Keratinocyte (primary cell): ENCODE measurements around the gene DNPEP.

Source experiments
- CTCF ChIP-seq, 3 experiments: IDR thresholded peaks in 1 of 3; conservative IDR thresholded peaks in 1 of 3; optimal IDR thresholded peaks in 1 of 3; 2 replicates in 2 of 3; 3 replicates in 1 of 3; pipeline versions ENCODE3 to v1.5.1; 2011; ENCODE audit warnings: low read length in 3 of 3, mild to moderate bottlenecking in 3 of 3, moderate library complexity in 2 of 3, control low read depth in 1 of 3, inconsistent platforms in 1 of 3; ENCODE audit not compliant: insufficient read depth in 2 of 3; ENCODE audit errors: extremely low read depth in 1 of 3
- EZH2 ChIP-seq: IDR thresholded peaks from one replicate; pipeline ENCODE4 v1.6.1; 2012; ENCODE audit warnings: inconsistent platforms, mild to moderate bottlenecking, low read length, moderate library complexity

GRCh38 chr2:219401606-219402005 is 13.9 kb upstream of the DNPEP start:
- TF ChIP-seq CTCF (optimal IDR thresholded peaks at IDR 0.05 in 1 of 3, IDR thresholded peaks at IDR 0.05 in 1 of 3, conservative IDR thresholded peaks at IDR 0.05 in 1 of 3; ENCODE audit: extremely low read depth in 1 of 3, insufficient read depth in 2 of 3, low read length in 3 of 3) (no peak), EZH2 (no peak)
